MCF 10A (cell line): ENCODE measurements around the gene ASPN. TPM values are rescaled to one million over a fixed set of nuclear protein-coding genes. Genes with fewer than 3 reads are reported as not detected.

Experiments
- BruUV-seq: library from RNA; stranded (reverse); fragments of 400-500 nt; replicated peaks from 2 replicates; lab custom pipeline; 2021; lab: Mats Ljungman, UMichigan
- CTCF ChIA-PET: fragments of 300-600 bp; sonication (Branson Sonifier 250); formaldehyde crosslinking; extraction: SDS; loops from one replicate; lab custom pipeline; 2021; ENCODE audit warnings: antibody characterized with exemption, inconsistent platforms; lab: Yijun Ruan, JAX
- POLR2A ChIA-PET: fragments of 300-600, 350-650 bp; sonication (Branson Sonifier 250); formaldehyde crosslinking; extraction: SDS; loops from one replicate; lab custom pipeline; 2020; ENCODE audit warnings: antibody characterized with exemption, inconsistent platforms; lab: Yijun Ruan, JAX
- DNase-seq: peaks from one replicate; pipeline ENCODE4 v3.0.0-alpha.2; 2018; ENCODE audit not compliant: unreplicated experiment
- H3K27ac Mint-ChIP-seq: one replicate; pipeline ENCODE4 v1.8.0; 2022; ENCODE audit warnings: mild to moderate bottlenecking, low read depth, mixed read lengths; ENCODE audit not compliant: unreplicated experiment
- H3K27me3 Mint-ChIP-seq: one replicate; pipeline ENCODE4 v1.8.0; 2022; ENCODE audit warnings: mixed read lengths; ENCODE audit not compliant: insufficient read depth, unreplicated experiment
- H3K36me3 Mint-ChIP-seq: one replicate; pipeline ENCODE4 v1.8.0; 2022; ENCODE audit warnings: mild to moderate bottlenecking, moderate library complexity, mixed read lengths; ENCODE audit not compliant: insufficient read depth, unreplicated experiment
- H3K4me1 Mint-ChIP-seq: one replicate; pipeline ENCODE4 v1.8.0; 2022; ENCODE audit warnings: mixed read lengths; ENCODE audit not compliant: insufficient read depth, unreplicated experiment
- H3K4me3 Mint-ChIP-seq: one replicate; pipeline ENCODE4 v1.8.0; 2022; ENCODE audit warnings: mild to moderate bottlenecking, moderate library complexity, mixed read lengths; ENCODE audit not compliant: unreplicated experiment
- H3K9me3 Mint-ChIP-seq: one replicate; pipeline ENCODE4 v1.8.0; 2022; ENCODE audit warnings: mixed read lengths; ENCODE audit not compliant: unreplicated experiment
- CTCF ChIP-seq: fragments of 200-600 bp; IDR thresholded peaks from one replicate; pipeline ENCODE4 v1.8.0; 2022; ENCODE audit warnings: antibody characterized with exemption, mild to moderate bottlenecking; ENCODE audit not compliant: unreplicated experiment
- intact Hi-C: fragments of 100-400 bp; cut with micrococcal nuclease; formaldehyde crosslinking; loops from 2 replicates; pipeline ENCODE4 v1.14.1; 2022
- total RNA-seq: library from RNA; stranded (reverse); gene quantifications from 2 replicates; pipeline ENCODE4 v1.2.3, GENCODE V29; 2022

ASPN gene
- total RNA-seq, 1 experiment from 2014 or later = 0.12 TPM

- TSS peak; percentile 94 for BruUV-seq
- intact Hi-C loops = loop anchor here (5.0 to 10.0 kb wide), 4 partner anchors 100 to 288 kb away; partner anchors contain the start of genes CENPP and NOL8
- H3K9me3 Mint-ChIP-seq = no peaks in the 10 kb centered on the region
- H3K36me3 Mint-ChIP-seq = peaks cover 11% of the 10 kb centered on the region
- H3K27me3 Mint-ChIP-seq = no peaks in the 10 kb centered on the region
- peak overlapping the region; percentile 72 for H3K4me3 Mint-ChIP-seq
- CTCF ChIA-PET = interaction anchor here (1.0 kb wide), 1 partner anchor 9 kb away, joined by 4 read pairs; no protein-coding TSS in a partner anchor
- TF ChIP-seq CTCF = no peak
- H3K4me1 Mint-ChIP-seq = peaks cover 29% of the 10 kb centered on the region
- DNase-seq = no peak
- POLR2A ChIA-PET = interaction anchor here (0.6 to 6.3 kb wide), 16 partner anchors 12 to 526 kb away, joined by 3 to 64 read pairs (median 4); partner anchors contain the start of genes ASPN, CENPP, IPPK and NOL8
- peak overlapping the region; percentile 82 for H3K27ac Mint-ChIP-seq
Measured at GRCh38 chr9:92507005-92507404, 24.7 kb upstream of the ASPN start.

GRCh38 chr9:92506184-92506857 is 24.0 kb upstream of the ASPN start:
- intact Hi-C loops = loop anchor here (1.0 to 10.0 kb wide), 5 partner anchors 66 to 288 kb away; partner anchors contain the start of genes CENPP and NOL8
- H3K27me3 Mint-ChIP-seq = no peaks in the 10 kb centered on the region
- no peak for TF ChIP-seq CTCF
- peak overlapping the region; percentile 72 for H3K4me3 Mint-ChIP-seq
- peak overlapping the region; percentile 82 for H3K27ac Mint-ChIP-seq
- BruUV-seq = no TSS peak
- CTCF ChIA-PET = interaction anchor here (1.0 kb wide), 1 partner anchor 10 kb away, joined by 4 read pairs; no protein-coding TSS in a partner anchor
- peaks cover 36% of the 10 kb centered on the region for H3K4me1 Mint-ChIP-seq
- POLR2A ChIA-PET = interaction anchor here (0.5 to 6.3 kb wide), 26 partner anchors 10 to 328 kb away, joined by 3 to 64 read pairs (median 4); partner anchors contain the start of genes ASPN, CENPP, IPPK and NOL8
- no peaks in the 10 kb centered on the region for H3K9me3 Mint-ChIP-seq
- peak; percentile 98 for DNase-seq
- peaks cover 17% of the 10 kb centered on the region for H3K36me3 Mint-ChIP-seq

- ChIA-PET CTCF (interaction anchor here (0.6 to 1.0 kb wide), 2 partner anchors 62 to 286 kb away, joined by 3 to 7 read pairs; no protein-coding TSS in a partner anchor), POLR2A (interaction anchor here (0.6 to 6.3 kb wide), 17 partner anchors 9 to 178 kb away, joined by 3 to 64 read pairs (median 4); partner anchors contain the start of genes CENPP, IPPK and NOL8)
- peak overlapping the region; percentile 71 for H3K4me3 Mint-ChIP-seq
- DNase-seq = peak; percentile 25
- H3K36me3 Mint-ChIP-seq = peaks cover 19% of the 10 kb centered on the region
- BruUV-seq = no TSS peak
- H3K27ac Mint-ChIP-seq = peak overlapping the region; percentile 82
- no peaks in the 10 kb centered on the region for H3K27me3 Mint-ChIP-seq
- TF ChIP-seq CTCF = no peak
- intact Hi-C loops = loop anchor here (5.0 to 10.0 kb wide), 4 partner anchors 102 to 290 kb away; partner anchors contain the start of genes CENPP and NOL8
- peaks cover 40% of the 10 kb centered on the region for H3K4me1 Mint-ChIP-seq
- H3K9me3 Mint-ChIP-seq = no peaks in the 10 kb centered on the region
Measured at GRCh38 chr9:92504881-92505280, 22.6 kb upstream of the ASPN start.

- Mint-ChIP-seq H3K4me3 (no peak overlapping the region), H3K27me3 (no peaks in the 10 kb centered on the region), H3K4me1 (peaks cover 40% of the 10 kb centered on the region), H3K9me3 (no peaks in the 10 kb centered on the region), H3K36me3 (peaks cover 19% of the 10 kb centered on the region), H3K27ac (no peak overlapping the region)
- intact Hi-C loops = loop anchor here (10.0 kb wide), 1 partner anchor 292 kb away; no protein-coding TSS in a partner anchor
- TF ChIP-seq CTCF = no peak
- no TSS peak for BruUV-seq
- POLR2A ChIA-PET = interaction anchor here (0.7 to 6.3 kb wide), 9 partner anchors 8 to 260 kb away, joined by 3 to 64 read pairs (median 3); partner anchors contain the start of genes ASPN, CENPP, ECM2 and NOL8
- CTCF ChIA-PET = interaction anchor here (0.6 to 2.7 kb wide), 9 partner anchors 8 to 291 kb away, joined by 3 to 9 read pairs (median 4); partner anchors contain the start of gene ASPN
- no peak for DNase-seq
Measured at GRCh38 chr9:92503156-92503555, 20.9 kb upstream of the ASPN start.
